ENCODE data around the gene SNAPC2.

SNAPC2 gene

DNA sequence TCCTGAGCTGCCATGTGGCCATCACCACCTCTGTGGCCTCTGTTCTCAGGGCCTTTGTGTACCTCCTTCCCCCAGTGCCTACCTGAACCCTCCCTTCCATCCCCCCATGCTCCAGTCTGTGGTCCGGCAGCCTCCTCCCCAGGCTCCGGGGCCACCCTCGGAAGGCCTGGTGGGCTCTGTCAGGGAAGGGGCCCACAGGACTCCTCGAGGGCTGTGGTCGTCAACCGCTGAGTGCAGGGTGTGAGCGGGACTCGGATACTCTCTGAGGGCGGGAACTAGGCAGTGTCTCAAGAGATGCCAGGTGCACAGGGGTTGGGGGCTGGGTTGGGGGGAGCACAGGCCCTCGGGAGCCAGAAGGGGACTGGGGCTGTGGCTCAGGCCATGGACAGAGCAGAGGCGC, 12.6 kb upstream of the SNAPC2 start:
- no peak overlapping the region for H3K4me2 ChIP-seq (ENCODE audit: low read length, poor library complexity, severe bottlenecking)
- peak overlapping the region in 1 of 2 experiments; percentile 15 for H3K4me3 ChIP-seq (ENCODE audit: insufficient read depth in 1 of 2, low read depth in 1 of 2, low read length in 2 of 2)
- peak overlapping the region; percentile 43 for H4K8ac ChIP-seq (ENCODE audit: low read length)
- H2BK12ac ChIP-seq (ENCODE audit: low read length in 2 of 2): no peak overlapping the region
- no peak overlapping the region for H3K14ac ChIP-seq (ENCODE audit: low read length in 2 of 2)
- H3K27me3 ChIP-seq (ENCODE audit: control insufficient read depth in 1 of 2, insufficient read depth in 1 of 2, low read length in 2 of 2): no peaks in the 10 kb centered on the region
- no peak overlapping the region for H3K23ac ChIP-seq (ENCODE audit: low read length in 2 of 2)
- H3K79me1 ChIP-seq (replicated peaks; ENCODE audit: low read length, poor library complexity, severe bottlenecking): peaks cover 51% of the 10 kb centered on the region
- H3K4ac ChIP-seq (ENCODE audit: low read depth in 1 of 2, low read length in 2 of 2): no peak overlapping the region
- no peak overlapping the region for H2AFZ ChIP-seq (ENCODE audit: low read depth, low read length)
- no peak overlapping the region for H3K18ac ChIP-seq (ENCODE audit: low read depth in 1 of 2, low read length in 2 of 2)
- WGBS: 96% methylated on average over 11 of the region's 11 CpGs
- H3K36me3 ChIP-seq (ENCODE audit: control insufficient read depth in 1 of 2, insufficient read depth in 2 of 2, low read depth in 1 of 2, low read length in 2 of 2): peaks cover 32 to 68% of the 10 kb centered on the region in 2 experiments
- H2BK5ac ChIP-seq (ENCODE audit: low read depth, low read length, poor library complexity, severe bottlenecking): no peak overlapping the region
- no peak for DNase-seq
- peaks cover 41% of the 10 kb centered on the region for H3K4me1 ChIP-seq (ENCODE audit: control insufficient read depth, insufficient read depth, low read depth, low read length)
- no peak overlapping the region for H4K91ac ChIP-seq (ENCODE audit: low read length)
- H3K9me3 ChIP-seq (ENCODE audit: control insufficient read depth, low read length): no peaks in the 10 kb centered on the region
- no peak overlapping the region for H2BK120ac ChIP-seq (ENCODE audit: low read depth, low read length)
- H3K9ac ChIP-seq (ENCODE audit: low read length): no peak overlapping the region
- no peak overlapping the region for H2BK15ac ChIP-seq (ENCODE audit: low read depth, poor library complexity, severe bottlenecking)
- no peak overlapping the region for H3K27ac ChIP-seq (ENCODE audit: low read length, poor library complexity, severe bottlenecking)
- H2AK5ac ChIP-seq (ENCODE audit: low read length, severe bottlenecking): no peak overlapping the region

DNA sequence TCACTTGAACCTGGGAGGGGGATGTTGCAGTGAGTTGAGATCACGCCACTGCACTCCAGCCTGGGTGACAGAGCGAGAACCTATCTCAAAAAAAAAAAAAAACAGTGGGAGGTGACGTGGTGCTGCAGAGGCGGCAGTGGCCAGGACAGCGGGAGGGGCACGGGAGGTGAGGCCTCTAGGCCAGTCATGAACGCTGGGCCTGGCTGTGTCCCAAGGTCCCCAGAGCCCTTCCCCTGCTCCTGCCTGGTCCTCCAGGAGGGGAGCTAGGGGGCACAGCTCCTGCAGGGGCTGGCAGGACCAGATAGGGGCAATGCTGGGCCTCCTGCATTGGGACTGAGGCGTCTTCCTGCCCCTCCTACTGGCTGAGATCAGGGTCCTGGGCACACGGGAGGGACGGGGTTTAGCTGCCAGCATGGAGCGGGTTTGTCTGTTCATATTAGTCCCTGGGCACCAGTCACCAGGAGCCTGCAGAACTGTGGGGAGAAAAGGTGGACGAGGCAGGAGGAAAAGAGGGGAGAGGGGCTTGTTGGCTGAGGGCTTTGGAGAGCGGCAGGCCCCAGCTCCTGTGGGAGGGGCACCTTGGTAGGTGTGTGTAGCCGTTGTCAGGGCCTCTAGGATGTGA, 11.9 kb upstream of the SNAPC2 start:
- H3K4ac ChIP-seq (ENCODE audit: low read depth in 1 of 2, low read length in 2 of 2): no peak overlapping the region
- H3K27ac ChIP-seq (ENCODE audit: low read length, poor library complexity, severe bottlenecking): no peak overlapping the region
- H3K23ac ChIP-seq (ENCODE audit: low read length in 2 of 2): no peak overlapping the region
- H2AFZ ChIP-seq (ENCODE audit: low read depth, low read length): no peak overlapping the region
- H4K91ac ChIP-seq (ENCODE audit: low read length): no peak overlapping the region
- no peak overlapping the region for H3K14ac ChIP-seq (ENCODE audit: low read length in 2 of 2)
- no peak overlapping the region for H3K4me3 ChIP-seq (ENCODE audit: insufficient read depth in 1 of 2, low read depth in 1 of 2, low read length in 2 of 2)
- peaks cover 36 to 75% of the 10 kb centered on the region in 2 experiments for H3K36me3 ChIP-seq (ENCODE audit: control insufficient read depth in 1 of 2, insufficient read depth in 2 of 2, low read depth in 1 of 2, low read length in 2 of 2)
- H3K18ac ChIP-seq (ENCODE audit: low read depth in 1 of 2, low read length in 2 of 2): no peak overlapping the region
- no peaks in the 10 kb centered on the region for H3K9me3 ChIP-seq (ENCODE audit: control insufficient read depth, low read length)
- peaks cover 34% of the 10 kb centered on the region for H3K4me1 ChIP-seq (ENCODE audit: control insufficient read depth, insufficient read depth, low read depth, low read length)
- no peak overlapping the region for H3K4me2 ChIP-seq (ENCODE audit: low read length, poor library complexity, severe bottlenecking)
- no peak overlapping the region for H2BK5ac ChIP-seq (ENCODE audit: low read depth, low read length, poor library complexity, severe bottlenecking)
- H2AK5ac ChIP-seq (ENCODE audit: low read length, severe bottlenecking): no peak overlapping the region
- no peak overlapping the region for H2BK12ac ChIP-seq (ENCODE audit: low read length in 2 of 2)
- peak overlapping the region; percentile 12 for H4K8ac ChIP-seq (ENCODE audit: low read length)
- H3K27me3 ChIP-seq (ENCODE audit: control insufficient read depth in 1 of 2, insufficient read depth in 1 of 2, low read length in 2 of 2): no peaks in the 10 kb centered on the region
- no peak overlapping the region for H2BK15ac ChIP-seq (ENCODE audit: low read depth, poor library complexity, severe bottlenecking)
- H3K79me1 ChIP-seq (replicated peaks; ENCODE audit: low read length, poor library complexity, severe bottlenecking): peaks cover 46% of the 10 kb centered on the region
- DNase-seq: no peak
- no peak overlapping the region for H2BK120ac ChIP-seq (ENCODE audit: low read depth, low read length)
- 88% methylated on average over 14 of the region's 14 CpGs for WGBS
- no peak overlapping the region for H3K9ac ChIP-seq (ENCODE audit: low read length)

DNA sequence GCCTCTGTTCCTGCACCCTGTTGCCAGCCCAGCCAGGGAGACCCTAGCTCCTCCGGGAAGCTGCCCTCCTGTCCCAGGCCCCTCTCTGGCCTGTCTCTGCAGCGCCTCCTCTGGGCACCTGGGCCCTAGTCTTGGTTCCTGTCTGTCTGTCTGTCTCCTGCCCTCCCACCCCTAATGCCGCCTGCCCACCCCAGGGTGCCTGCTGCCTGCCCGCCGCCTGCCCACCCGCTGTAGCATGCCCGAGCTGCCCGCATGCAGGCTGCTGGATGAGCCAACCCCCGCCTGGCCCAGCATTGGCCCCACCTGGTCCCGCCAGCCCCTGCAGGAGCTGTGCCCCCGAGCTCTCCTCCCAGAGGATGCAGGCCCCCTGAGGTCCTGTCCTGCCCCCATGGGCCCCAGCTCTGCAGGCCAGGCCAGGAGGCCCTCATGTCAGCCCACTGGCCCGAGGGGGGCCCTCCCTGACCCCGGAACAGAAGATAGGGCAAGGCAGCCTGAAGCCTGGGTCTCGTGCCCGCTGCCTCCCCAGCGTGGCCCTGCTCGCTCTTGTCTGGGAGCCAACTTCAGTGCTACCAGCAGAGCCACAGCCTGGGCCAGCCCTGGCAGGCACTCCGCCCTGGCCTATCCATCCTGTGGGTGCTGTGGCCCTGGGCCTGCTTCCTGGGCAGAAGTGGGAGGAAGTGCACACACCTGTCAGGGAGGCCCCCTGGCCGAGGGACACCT, 11.2 kb upstream of the SNAPC2 start:
- Histone ChIP-seq H2BK15ac (ENCODE audit: low read depth, poor library complexity, severe bottlenecking) (no peak overlapping the region), H3K18ac (ENCODE audit: low read depth in 1 of 2, low read length in 2 of 2) (no peak overlapping the region), H3K36me3 (ENCODE audit: control insufficient read depth in 1 of 2, insufficient read depth in 2 of 2, low read depth in 1 of 2, low read length in 2 of 2) (peaks cover 38 to 81% of the 10 kb centered on the region in 2 experiments), H3K9ac (ENCODE audit: low read length) (no peak overlapping the region), H2BK120ac (ENCODE audit: low read depth, low read length) (no peak overlapping the region), H3K79me1 (replicated peaks; ENCODE audit: low read length, poor library complexity, severe bottlenecking) (peaks cover 46% of the 10 kb centered on the region), H2BK5ac (ENCODE audit: low read depth, low read length, poor library complexity, severe bottlenecking) (no peak overlapping the region), H3K23ac (ENCODE audit: low read length in 2 of 2) (no peak overlapping the region), H3K4me1 (ENCODE audit: control insufficient read depth, insufficient read depth, low read depth, low read length) (peaks cover 34% of the 10 kb centered on the region), H3K14ac (ENCODE audit: low read length in 2 of 2) (no peak overlapping the region), H3K27ac (ENCODE audit: low read length, poor library complexity, severe bottlenecking) (no peak overlapping the region), H3K27me3 (ENCODE audit: control insufficient read depth in 1 of 2, insufficient read depth in 1 of 2, low read length in 2 of 2) (no peaks in the 10 kb centered on the region), H3K4ac (ENCODE audit: low read depth in 1 of 2, low read length in 2 of 2) (no peak overlapping the region), H3K9me3 (ENCODE audit: control insufficient read depth, low read length) (no peaks in the 10 kb centered on the region), H2AFZ (ENCODE audit: low read depth, low read length) (no peak overlapping the region), H3K4me3 (ENCODE audit: insufficient read depth in 1 of 2, low read depth in 1 of 2, low read length in 2 of 2) (no peak overlapping the region), H4K8ac (ENCODE audit: low read length) (peak overlapping the region; percentile 12), H2BK12ac (ENCODE audit: low read length in 2 of 2) (no peak overlapping the region), H2AK5ac (ENCODE audit: low read length, severe bottlenecking) (no peak overlapping the region), H3K4me2 (ENCODE audit: low read length, poor library complexity, severe bottlenecking) (no peak overlapping the region), H4K91ac (ENCODE audit: low read length) (peak overlapping the region; percentile 48)
- 94% methylated on average over 19 of the region's 19 CpGs for WGBS
- DNase-seq: no peak

GRCh38 chr19:7909471-7910067, 10.6 kb upstream of the SNAPC2 start:
- no peak overlapping the region for H3K9ac ChIP-seq (ENCODE audit: low read length)
- no peaks in the 10 kb centered on the region for H3K9me3 ChIP-seq (ENCODE audit: control insufficient read depth, low read length)
- peaks cover under 1 to 2% of the 10 kb centered on the region in 2 experiments for H3K27me3 ChIP-seq (ENCODE audit: control insufficient read depth in 1 of 2, insufficient read depth in 1 of 2, low read length in 2 of 2)
- H2BK12ac ChIP-seq (ENCODE audit: low read length in 2 of 2): no peak overlapping the region
- H2BK15ac ChIP-seq (ENCODE audit: low read depth, poor library complexity, severe bottlenecking): no peak overlapping the region
- peaks cover 38 to 84% of the 10 kb centered on the region in 2 experiments for H3K36me3 ChIP-seq (ENCODE audit: control insufficient read depth in 1 of 2, insufficient read depth in 2 of 2, low read depth in 1 of 2, low read length in 2 of 2)
- no peak overlapping the region for H4K91ac ChIP-seq (ENCODE audit: low read length)
- no peak overlapping the region for H3K4me3 ChIP-seq (ENCODE audit: insufficient read depth in 1 of 2, low read depth in 1 of 2, low read length in 2 of 2)
- no peak overlapping the region for H3K18ac ChIP-seq (ENCODE audit: low read depth in 1 of 2, low read length in 2 of 2)
- no peak overlapping the region for H2BK120ac ChIP-seq (ENCODE audit: low read depth, low read length)
- WGBS: 94% methylated on average over 15 of the region's 21 CpGs
- no peak overlapping the region for H4K8ac ChIP-seq (ENCODE audit: low read length)
- no peak overlapping the region for H2AFZ ChIP-seq (ENCODE audit: low read depth, low read length)
- no peak overlapping the region for H3K14ac ChIP-seq (ENCODE audit: low read length in 2 of 2)
- H2AK5ac ChIP-seq (ENCODE audit: low read length, severe bottlenecking): no peak overlapping the region
- H3K4me1 ChIP-seq (ENCODE audit: control insufficient read depth, insufficient read depth, low read depth, low read length): peaks cover 31% of the 10 kb centered on the region
- no peak overlapping the region for H3K4me2 ChIP-seq (ENCODE audit: low read length, poor library complexity, severe bottlenecking)
- no peak overlapping the region for H3K23ac ChIP-seq (ENCODE audit: low read length in 2 of 2)
- H2BK5ac ChIP-seq (ENCODE audit: low read depth, low read length, poor library complexity, severe bottlenecking): no peak overlapping the region
- peaks cover 43% of the 10 kb centered on the region for H3K79me1 ChIP-seq (replicated peaks; ENCODE audit: low read length, poor library complexity, severe bottlenecking)
- H3K27ac ChIP-seq (ENCODE audit: low read length, poor library complexity, severe bottlenecking): no peak overlapping the region
- no peak overlapping the region for H3K4ac ChIP-seq (ENCODE audit: low read depth in 1 of 2, low read length in 2 of 2)
- DNase-seq: no peak
